Measurements from ENCODE around the gene CPNE9. TPM values are rescaled to one million over a fixed set of nuclear protein-coding genes. Genes with fewer than 3 reads are reported as not detected.

Gene CPNE9
- total RNA-seq, 1 donor from 2014 or later, result 0.20 TPM

- H3K9me3 ChIP-seq (ENCODE audit: insufficient read depth, low read depth, low read length), result no peaks in the 10 kb centered on the region
- no peak for FAIRE-seq
These were observed 393 bp upstream of the CPNE9 start for GRCh38 chr3:9703240-9703639.

DNA sequence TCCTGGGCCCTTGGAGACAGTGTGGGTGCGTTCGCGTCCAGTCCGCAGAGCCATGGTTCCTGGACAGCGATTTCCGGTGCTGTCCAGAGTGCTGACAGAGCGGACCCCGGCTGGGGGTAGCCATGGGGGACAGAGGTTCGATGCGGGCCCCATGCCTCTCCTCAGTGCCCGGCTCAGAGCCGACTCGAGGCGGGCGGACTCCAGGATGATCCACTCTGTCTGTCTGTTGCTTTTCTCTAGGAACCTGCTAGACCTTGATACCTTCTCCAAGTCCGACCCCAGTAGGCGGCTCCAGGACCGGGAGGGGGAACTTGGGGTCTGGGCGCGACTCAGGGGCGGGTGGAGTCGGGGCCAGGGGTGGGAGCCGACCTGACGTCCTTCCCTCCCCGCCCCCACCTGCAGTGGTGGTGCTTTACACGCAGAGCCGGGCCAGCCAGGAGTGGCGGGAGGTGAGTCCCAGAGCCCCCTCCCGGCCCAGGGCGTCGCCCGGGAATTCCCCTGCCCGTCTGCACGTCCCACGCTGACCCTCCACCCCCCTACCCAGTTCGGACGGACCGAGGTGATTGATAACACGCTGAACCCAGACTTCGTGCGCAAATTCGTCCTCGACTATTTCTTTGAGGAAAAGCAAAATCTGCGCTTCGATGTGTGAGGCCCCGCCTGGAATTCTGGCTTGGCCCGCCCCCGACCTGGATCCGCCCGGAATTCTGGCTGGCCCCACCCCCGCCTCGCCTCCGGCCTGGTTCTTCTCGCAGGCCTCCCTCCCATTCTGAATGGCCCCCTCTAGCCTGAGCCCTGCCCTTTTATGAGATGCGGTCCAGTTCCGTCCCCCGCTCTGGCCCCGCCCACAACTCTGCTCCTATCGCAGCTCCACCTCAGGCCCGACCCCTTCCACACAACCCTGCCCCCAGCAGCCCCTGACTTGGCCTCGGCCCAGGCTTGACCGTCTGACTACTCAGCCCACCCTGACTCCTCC lies 1.0 kb downstream of the CPNE9 start:
- FAIRE-seq, result no peak
- no peak overlapping the region for H3K9ac ChIP-seq (ENCODE audit: low read length)
- peaks cover 8% of the 10 kb centered on the region for H4K20me1 ChIP-seq (ENCODE audit: insufficient read depth, low read length)
- peaks cover 9% of the 10 kb centered on the region for H3K4me1 ChIP-seq (ENCODE audit: insufficient read depth, low read length)
- H3K36me3 ChIP-seq (ENCODE audit: insufficient read depth, low read length), result no peaks in the 10 kb centered on the region
- peaks cover 2% of the 10 kb centered on the region for H3K9me3 Mint-ChIP-seq (ENCODE audit: unreplicated experiment)
- no peaks in the 10 kb centered on the region for H3K79me2 ChIP-seq (ENCODE audit: insufficient read depth, low read length)
- H3K4me2 ChIP-seq (ENCODE audit: low read length), result peak overlapping the region; percentile 87
- no peak for DNase-seq (ENCODE audit: low read depth)
- peak overlapping the region; percentile 26 for H2AFZ ChIP-seq (ENCODE audit: low read depth, low read length)
- peaks cover 13% of the 10 kb centered on the region for H3K27me3 ChIP-seq (ENCODE audit: insufficient read depth, low read length)
- TF ChIP-seq EZH2 (IDR thresholded peaks at IDR 0.05; ENCODE audit: insufficient read depth, low read length), result no peak
- TF ChIP-seq, protein P1, sequence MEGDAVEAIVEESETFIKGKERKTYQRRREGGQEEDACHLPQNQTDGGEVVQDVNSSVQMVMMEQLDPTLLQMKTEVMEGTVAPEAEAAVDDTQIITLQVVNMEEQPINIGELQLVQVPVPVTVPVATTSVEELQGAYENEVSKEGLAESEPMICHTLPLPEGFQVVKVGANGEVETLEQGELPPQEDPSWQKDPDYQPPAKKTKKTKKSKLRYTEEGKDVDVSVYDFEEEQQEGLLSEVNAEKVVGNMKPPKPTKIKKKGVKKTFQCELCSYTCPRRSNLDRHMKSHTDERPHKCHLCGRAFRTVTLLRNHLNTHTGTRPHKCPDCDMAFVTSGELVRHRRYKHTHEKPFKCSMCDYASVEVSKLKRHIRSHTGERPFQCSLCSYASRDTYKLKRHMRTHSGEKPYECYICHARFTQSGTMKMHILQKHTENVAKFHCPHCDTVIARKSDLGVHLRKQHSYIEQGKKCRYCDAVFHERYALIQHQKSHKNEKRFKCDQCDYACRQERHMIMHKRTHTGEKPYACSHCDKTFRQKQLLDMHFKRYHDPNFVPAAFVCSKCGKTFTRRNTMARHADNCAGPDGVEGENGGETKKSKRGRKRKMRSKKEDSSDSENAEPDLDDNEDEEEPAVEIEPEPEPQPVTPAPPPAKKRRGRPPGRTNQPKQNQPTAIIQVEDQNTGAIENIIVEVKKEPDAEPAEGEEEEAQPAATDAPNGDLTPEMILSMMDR (IDR thresholded peaks at IDR 0.05; ENCODE audit: insufficient read depth, low read depth, low read length), result no peak
- no peaks in the 10 kb centered on the region for H3K4me1 Mint-ChIP-seq (ENCODE audit: low read depth, unreplicated experiment)
- H3K27ac Mint-ChIP-seq (ENCODE audit: unreplicated experiment), result no peak overlapping the region
- H3K27me3 Mint-ChIP-seq (ENCODE audit: low read depth, unreplicated experiment), result peaks cover 37% of the 10 kb centered on the region
- H3K9me3 ChIP-seq (ENCODE audit: insufficient read depth, low read depth, low read length), result no peaks in the 10 kb centered on the region
- peak overlapping the region; percentile 64 for H3K4me3 Mint-ChIP-seq (ENCODE audit: unreplicated experiment)
- peaks cover 21% of the 10 kb centered on the region for H3K36me3 Mint-ChIP-seq (ENCODE audit: low read depth, unreplicated experiment)
- peak overlapping the region; percentile 28 for H3K4me3 ChIP-seq (ENCODE audit: insufficient read depth, low read depth, low read length)
- no peak overlapping the region for H3K27ac ChIP-seq (ENCODE audit: low read depth, low read length)

More at GRCh38 chr3:9703240-9703639, 393 bp upstream of the CPNE9 start:
- peak overlapping the region; percentile 20 for H3K4me3 Mint-ChIP-seq (ENCODE audit: unreplicated experiment)
- Histone ChIP-seq H3K4me1 (ENCODE audit: insufficient read depth, low read length) (peaks cover 9% of the 10 kb centered on the region), H3K9ac (ENCODE audit: low read length) (no peak overlapping the region), H3K4me2 (ENCODE audit: low read length) (peak overlapping the region; percentile 87), H3K4me3 (ENCODE audit: insufficient read depth, low read depth, low read length) (no peak overlapping the region), H3K79me2 (ENCODE audit: insufficient read depth, low read length) (no peaks in the 10 kb centered on the region), H3K27me3 (ENCODE audit: insufficient read depth, low read length) (peaks cover 13% of the 10 kb centered on the region), H2AFZ (ENCODE audit: low read depth, low read length) (no peak overlapping the region), H4K20me1 (ENCODE audit: insufficient read depth, low read length) (peaks cover 14% of the 10 kb centered on the region), H3K27ac (ENCODE audit: low read depth, low read length) (no peak overlapping the region), H3K36me3 (ENCODE audit: insufficient read depth, low read length) (no peaks in the 10 kb centered on the region)
- H3K27ac Mint-ChIP-seq (ENCODE audit: unreplicated experiment), result no peak overlapping the region
- TF ChIP-seq, protein P1 (IDR thresholded peaks at IDR 0.05; ENCODE audit: insufficient read depth, low read depth, low read length), result no peak
- no peak for TF ChIP-seq EZH2 (IDR thresholded peaks at IDR 0.05; ENCODE audit: insufficient read depth, low read length)
- peaks cover under 1% of the 10 kb centered on the region for H3K9me3 Mint-ChIP-seq (ENCODE audit: unreplicated experiment)
- no peak for DNase-seq (ENCODE audit: low read depth)
- peaks cover 22% of the 10 kb centered on the region for H3K36me3 Mint-ChIP-seq (ENCODE audit: low read depth, unreplicated experiment)
- no peaks in the 10 kb centered on the region for H3K4me1 Mint-ChIP-seq (ENCODE audit: low read depth, unreplicated experiment)
- H3K27me3 Mint-ChIP-seq (ENCODE audit: low read depth, unreplicated experiment), result peaks cover 36% of the 10 kb centered on the region
